SK-N-MC (cell line): ENCODE measurements around the gene DPEP3.

Experiments
- DNase-seq: peaks from one replicate; pipeline ENCODE4 v3.0.0-alpha.2; 2011; ENCODE audit warnings: low read depth, low spot score
- H3K27ac ChIP-seq: fragments of 200-600 bp; sonication (generic); 2 replicates; pipeline ENCODE4 v1.5.1; 2016; ENCODE audit warnings: mixed run types
- H3K36me3 ChIP-seq: fragments of 200-600 bp; sonication (generic); 2 replicates; pipeline ENCODE4 v1.6.1; 2017; ENCODE audit warnings: antibody characterized with exemption, low read length, mixed read lengths; ENCODE audit not compliant: insufficient read depth
- H3K4me3 ChIP-seq: fragments of 200-600 bp; sonication (generic); 2 replicates; pipeline ENCODE4 v1.5.1; 2016
- H3K9ac ChIP-seq: fragments of 200-600 bp; sonication (generic); 2 replicates; pipeline ENCODE4 v1.8.0; 2017; ENCODE audit warnings: mixed run types, mixed read lengths; ENCODE audit not compliant: insufficient read length
- H3K9me3 ChIP-seq: fragments of 200-600 bp; sonication (generic); 2 replicates; pipeline ENCODE4 v1.6.1; 2017; ENCODE audit warnings: low read depth, mild to moderate bottlenecking, antibody characterized with exemption, low read length, moderate library complexity, mixed read lengths
- EZH2 ChIP-seq: fragments of 200-600 bp; sonication (generic); IDR thresholded peaks from one replicate; pipeline ENCODE4 v1.6.1; 2017; ENCODE audit warnings: antibody characterized with exemption
- FOXP2 ChIP-seq: optimal IDR thresholded peaks from 2 replicates; pipeline ENCODE3; 2011; ENCODE audit warnings: mild to moderate bottlenecking, moderate library complexity; ENCODE audit not compliant: insufficient read depth; ENCODE audit errors: extremely low read length, control extremely low read depth
- POLR2AphosphoS5 ChIP-seq: IDR thresholded peaks from 2 replicates; pipeline ENCODE4 v1.6.1; 2012; ENCODE audit warnings: mild to moderate bottlenecking, low read depth, low read length, borderline replicate concordance

DPEP3 gene

GRCh38 chr16:67964477-67965131, 15.7 kb downstream of the DPEP3 start:
- Histone ChIP-seq H3K9ac (no peak overlapping the region), H3K36me3 (no peaks in the 10 kb centered on the region), H3K27ac (no peak overlapping the region), H3K4me3 (no peak overlapping the region), H3K9me3 (no peaks in the 10 kb centered on the region)
- DNase-seq, result no peak
- TF ChIP-seq FOXP2, result no peak
- TF ChIP-seq EZH2, result no peak
- no peak for TF ChIP-seq POLR2AphosphoS5

- Histone ChIP-seq H3K9ac (no peak overlapping the region), H3K36me3 (no peaks in the 10 kb centered on the region), H3K27ac (no peak overlapping the region), H3K9me3 (no peaks in the 10 kb centered on the region), H3K4me3 (no peak overlapping the region)
- no peak for DNase-seq
- TF ChIP-seq POLR2AphosphoS5, result no peak
- no peak for TF ChIP-seq EZH2
- TF ChIP-seq FOXP2, result no peak
Measured at GRCh38 chr16:67963662-67964321, 16.5 kb downstream of the DPEP3 start.

GRCh38 chr16:67963292-67963661, 17.0 kb downstream of the DPEP3 start:
- no peak for DNase-seq
- Histone ChIP-seq H3K27ac (no peak overlapping the region), H3K4me3 (no peak overlapping the region), H3K9me3 (no peaks in the 10 kb centered on the region), H3K36me3 (no peaks in the 10 kb centered on the region), H3K9ac (no peak overlapping the region)
- no peak for TF ChIP-seq POLR2AphosphoS5
- no peak for TF ChIP-seq FOXP2
- TF ChIP-seq EZH2, result no peak

GRCh38 chr16:67962135-67962534, 18.2 kb downstream of the DPEP3 start:
- no peaks in the 10 kb centered on the region for H3K36me3 ChIP-seq
- H3K9me3 ChIP-seq, result no peaks in the 10 kb centered on the region
- TF ChIP-seq POLR2AphosphoS5, result no peak
- TF ChIP-seq EZH2, result no peak
- TF ChIP-seq FOXP2, result no peak
- H3K9ac ChIP-seq, result no peak overlapping the region
- no peak overlapping the region for H3K27ac ChIP-seq
- no peak for DNase-seq
- H3K4me3 ChIP-seq, result no peak overlapping the region

GRCh38 chr16:67961551-67961957, 18.7 kb downstream of the DPEP3 start:
- H3K27ac ChIP-seq, result no peak overlapping the region
- no peaks in the 10 kb centered on the region for H3K36me3 ChIP-seq
- DNase-seq, result no peak
- H3K9ac ChIP-seq, result no peak overlapping the region
- TF ChIP-seq EZH2 (no peak), FOXP2 (no peak), POLR2AphosphoS5 (no peak)
- H3K9me3 ChIP-seq, result no peaks in the 10 kb centered on the region
- no peak overlapping the region for H3K4me3 ChIP-seq

- Histone ChIP-seq H3K9ac (no peak overlapping the region), H3K4me3 (no peak overlapping the region), H3K9me3 (no peaks in the 10 kb centered on the region), H3K27ac (no peak overlapping the region), H3K36me3 (no peaks in the 10 kb centered on the region)
- TF ChIP-seq FOXP2 (no peak), POLR2AphosphoS5 (no peak), EZH2 (no peak)
- no peak for DNase-seq
Measured at GRCh38 chr16:67959536-67960329, 20.6 kb downstream of the DPEP3 start.

- no peaks in the 10 kb centered on the region for H3K9me3 ChIP-seq
- no peak for DNase-seq
- H3K4me3 ChIP-seq, result no peak overlapping the region
- no peak overlapping the region for H3K9ac ChIP-seq
- TF ChIP-seq FOXP2 (no peak), POLR2AphosphoS5 (no peak), EZH2 (no peak)
- no peaks in the 10 kb centered on the region for H3K36me3 ChIP-seq
- H3K27ac ChIP-seq, result no peak overlapping the region
Measured at GRCh38 chr16:67957622-67958021, 22.7 kb downstream of the DPEP3 start.

GRCh38 chr16:67954421-67955196, 25.7 kb downstream of the DPEP3 start:
- Histone ChIP-seq H3K4me3 (no peak overlapping the region), H3K9ac (no peak overlapping the region), H3K9me3 (no peaks in the 10 kb centered on the region), H3K36me3 (no peaks in the 10 kb centered on the region), H3K27ac (no peak overlapping the region)
- DNase-seq, result no peak
- no peak for TF ChIP-seq EZH2
